GM23338 (cell line): Measurements from ENCODE around the gene LSM3.

Experiments used
- CTCF ChIP-seq, 2 experiments: fragments of 200-600 bp in 1 of 2; sonication (generic) in 1 of 2; conservative IDR thresholded peaks; 2 replicates each; pipeline versions ENCODE4 v1.5.1 to v1.6.1; 2016 to 2017; ENCODE audit warnings: antibody characterized with exemption in 2 of 2, low read depth in 2 of 2, mild to moderate bottlenecking in 2 of 2, moderate library complexity in 1 of 2
- REST ChIP-seq: IDR thresholded peaks from one replicate; pipeline ENCODE4 v1.6.1; 2018; ENCODE audit warnings: antibody characterized with exemption; ENCODE audit not compliant: unreplicated experiment

GRCh38 chr3:14170531-14171159 lies 8.0 kb upstream of the LSM3 start:
- TF ChIP-seq CTCF (conservative IDR thresholded peaks at IDR 0.05; ENCODE audit: low read depth in 2 of 2) = no peak
- no peak for TF ChIP-seq REST
